Activated CD8-positive, alpha-beta memory T cell treated with anti-CD3 and anti-CD28 coated beads, Interleukin-2, amount 50 U/mL, for 1 hour (primary cell): ENCODE results near the gene DPH1.

Source experiments
- DNase-seq: peaks from one replicate; pipeline ENCODE4 v3.0.0-alpha.2; 2020; ENCODE audit errors: extremely low read depth

DPH1 gene

DNA sequence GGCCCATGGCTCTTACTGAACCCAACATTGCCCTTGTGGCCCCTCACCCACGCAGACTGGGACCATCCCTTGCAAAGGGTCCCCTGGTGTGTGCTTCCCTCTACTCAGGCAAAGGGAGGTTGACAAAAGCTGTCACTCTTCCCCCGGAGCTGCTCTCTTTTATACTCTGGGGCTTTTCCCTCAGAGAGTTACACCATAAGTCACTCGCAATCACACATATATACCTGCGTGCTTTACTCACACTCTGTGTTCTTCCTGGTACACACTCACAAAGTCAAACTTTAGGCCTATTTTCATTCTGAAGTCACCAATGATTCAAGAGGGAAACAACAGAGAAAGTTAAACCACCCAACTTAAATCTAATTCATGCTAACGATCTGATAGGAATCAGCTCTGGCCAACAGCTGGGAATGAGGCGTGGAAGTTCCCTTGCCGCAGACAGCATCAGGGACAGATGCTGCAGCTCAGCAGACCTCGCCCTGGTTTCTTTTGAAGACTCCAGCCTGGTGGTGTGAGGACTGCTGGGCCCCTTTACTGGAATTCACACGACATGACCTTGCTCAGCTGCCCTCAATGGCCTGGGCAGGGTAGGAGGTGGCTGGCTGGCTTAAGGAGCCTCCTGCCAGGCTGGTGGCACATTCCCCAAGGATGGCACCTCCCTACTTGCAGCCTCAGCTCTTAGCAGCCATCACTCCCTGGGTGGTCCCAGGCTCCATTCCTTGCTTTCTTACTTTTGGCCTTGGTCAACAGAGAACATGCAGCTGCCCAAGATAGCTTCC lies 52.2 kb downstream of the DPH1 start:
- DNase-seq = no peak

GRCh38 chr17:2083613-2084035 lies 53.7 kb downstream of the DPH1 start:
- DNase-seq = no peak

- DNase-seq = no peak
Measured at GRCh38 chr17:2084036-2084765, 54.2 kb downstream of the DPH1 start.

DNA sequence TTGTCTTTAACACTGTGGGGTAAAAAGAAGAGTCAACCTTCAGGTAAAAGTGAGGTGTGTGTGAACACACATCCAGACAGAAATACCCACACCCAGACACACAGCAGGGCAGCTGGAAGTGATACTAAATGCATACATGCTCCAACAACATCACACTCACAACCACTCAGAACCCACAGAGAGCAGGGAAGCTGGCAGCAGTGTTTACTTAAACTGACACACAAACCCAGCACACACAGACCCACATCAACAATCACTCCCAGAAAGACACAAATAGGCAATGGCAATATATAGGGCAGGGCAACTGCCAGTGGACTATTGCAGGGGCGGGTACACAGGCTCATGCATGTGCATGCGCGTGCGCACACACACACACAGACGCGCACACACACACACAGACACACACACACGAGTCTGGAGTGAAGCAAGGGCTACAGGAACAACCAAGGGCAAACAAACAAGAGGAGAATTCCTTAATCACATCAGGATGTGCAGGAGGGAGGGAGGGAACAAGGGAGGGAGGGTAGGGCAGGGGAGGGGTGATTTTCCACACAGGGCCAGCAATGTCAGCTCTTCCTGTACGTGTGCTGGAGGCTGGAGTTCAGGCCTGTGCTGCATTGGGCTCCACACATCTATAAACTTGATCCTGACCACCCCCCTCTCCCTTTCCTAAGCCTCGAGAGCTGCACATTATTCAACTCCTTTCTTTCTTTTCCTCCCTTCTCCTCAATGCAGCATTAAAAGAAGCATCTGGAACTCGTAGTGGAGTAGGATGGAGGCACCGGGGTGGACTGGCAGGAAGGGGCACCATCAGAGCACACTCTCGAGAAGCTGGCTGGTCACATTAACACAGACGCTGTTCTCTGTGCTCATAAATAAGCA lies 55.1 kb downstream of the DPH1 start:
- no peak for DNase-seq

GRCh38 chr17:2085648-2085949 lies 55.6 kb downstream of the DPH1 start:
- no peak for DNase-seq

DNA sequence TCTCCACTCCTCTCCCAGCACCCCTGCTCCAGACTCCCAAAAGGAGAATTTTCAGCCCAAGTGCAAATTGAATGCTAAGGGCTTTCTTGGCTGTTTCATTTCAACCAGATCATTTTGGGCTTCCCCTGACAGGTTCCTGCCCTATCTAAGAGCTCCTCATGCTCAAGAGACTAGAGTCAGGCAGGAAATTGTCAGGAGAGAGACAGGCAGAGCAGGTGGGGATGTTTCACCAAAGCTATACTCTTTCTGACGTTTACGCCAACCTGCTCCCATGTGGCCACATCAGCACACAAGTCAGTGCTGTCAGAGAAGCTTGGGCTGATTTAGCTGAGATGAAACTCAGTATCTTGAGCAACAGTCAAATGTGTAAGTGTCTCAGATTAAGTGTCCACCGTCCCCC lies 56.4 kb downstream of the DPH1 start:
- DNase-seq = no peak

DNA sequence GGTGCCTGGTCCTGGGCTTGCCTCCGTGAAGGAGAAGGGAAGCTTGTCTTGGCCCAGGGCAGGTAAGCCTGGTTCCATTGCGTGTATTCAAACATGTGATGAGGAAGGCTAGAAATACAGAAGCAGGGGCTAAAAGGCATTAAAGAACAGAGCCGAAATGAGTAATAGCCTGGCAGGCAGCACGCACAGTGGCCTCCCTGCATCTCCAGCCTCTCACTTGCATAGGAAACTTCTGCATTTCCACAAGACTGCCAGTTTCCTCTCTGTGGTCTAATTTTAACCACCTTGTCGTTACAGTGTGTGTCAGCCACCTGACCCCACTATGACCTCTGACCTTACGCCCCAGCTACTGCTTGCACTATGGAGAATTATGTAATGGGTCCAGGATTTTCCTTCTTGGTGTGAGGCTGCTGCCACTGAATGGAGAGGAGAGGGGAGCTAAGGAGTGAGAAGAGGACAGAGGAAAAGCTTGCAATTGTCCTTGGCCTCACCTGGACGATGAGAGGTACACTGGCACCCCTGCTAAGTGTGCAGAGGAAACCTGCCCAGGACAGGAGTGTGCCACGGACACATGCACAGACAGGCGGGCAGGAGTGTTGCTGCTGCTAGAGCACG lies 57.8 kb downstream of the DPH1 start:
- no peak for DNase-seq

DNA sequence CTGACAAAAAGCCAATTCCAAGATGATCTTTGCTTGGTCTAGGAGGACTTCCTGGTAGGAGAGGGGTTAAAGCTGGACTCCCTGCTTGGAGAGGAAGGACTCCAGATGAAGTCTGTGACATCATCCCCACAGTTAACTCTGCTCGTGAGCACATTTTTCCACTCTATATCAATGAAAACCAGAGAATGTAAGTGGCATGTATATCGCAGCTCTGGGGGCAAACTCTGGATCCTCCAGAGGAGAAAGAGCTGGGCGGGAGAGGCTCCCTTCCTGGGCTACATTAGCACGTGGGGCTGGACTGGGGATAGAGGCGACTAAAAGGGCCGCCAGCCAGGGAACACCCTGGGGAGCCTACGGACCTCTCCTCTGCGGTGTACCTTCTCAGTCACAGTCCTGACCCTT lies 59.1 kb downstream of the DPH1 start:
- no peak for DNase-seq

DNA sequence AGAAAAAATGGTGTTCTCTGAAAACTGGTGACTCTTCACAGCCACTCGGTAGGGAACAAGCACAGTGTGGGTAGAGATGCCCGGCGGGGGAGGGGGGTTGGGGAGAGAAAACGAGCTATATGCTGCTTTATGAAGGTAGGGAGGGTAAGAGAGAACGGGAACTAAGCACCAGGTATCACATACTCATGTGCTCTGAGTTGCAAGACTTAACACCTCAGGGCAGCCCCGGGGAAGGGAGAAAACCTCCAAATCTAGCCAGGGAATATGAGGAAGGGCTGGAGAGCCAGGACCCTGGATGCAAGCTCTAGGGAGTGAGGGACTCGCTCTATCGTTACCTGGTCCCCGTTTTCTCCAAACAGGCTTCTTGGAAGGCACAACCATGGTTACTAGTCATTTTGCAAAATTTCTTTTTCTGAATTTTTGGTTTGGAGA lies 60.3 kb downstream of the DPH1 start:
- DNase-seq = no peak

DNA sequence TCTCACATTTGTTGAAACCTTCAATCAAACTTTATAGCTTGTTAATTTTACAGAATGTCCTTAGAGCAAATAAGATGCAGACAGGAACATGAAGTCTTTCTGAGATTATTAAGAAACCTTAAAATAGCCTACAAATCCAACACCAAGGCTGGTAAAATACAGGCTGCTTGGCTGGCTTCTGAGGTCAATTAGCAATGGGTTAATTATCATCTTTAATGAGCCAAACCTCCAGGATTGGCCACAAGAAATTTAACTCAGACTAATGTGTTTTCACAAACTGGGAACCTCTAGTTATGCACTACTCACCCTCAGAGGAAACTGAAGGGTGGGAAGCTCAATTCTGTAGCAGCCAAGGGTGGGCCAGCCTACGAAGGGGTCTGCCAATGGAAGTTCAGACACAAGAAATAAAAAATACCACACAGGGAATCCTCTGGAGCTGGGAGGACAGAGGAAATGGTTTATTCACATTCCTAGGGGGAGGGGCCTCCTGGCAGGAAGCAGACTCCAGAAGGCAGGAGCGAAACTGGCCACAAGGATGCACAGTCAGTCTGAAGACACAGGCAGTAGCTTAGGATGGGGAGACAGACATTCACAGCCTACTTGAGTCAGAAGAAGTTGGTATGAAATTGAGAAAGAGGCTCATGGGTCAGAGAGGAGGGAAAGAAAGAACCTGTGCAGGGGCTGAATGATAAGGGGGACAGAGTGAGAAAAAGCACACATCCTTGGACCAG lies 61.0 kb downstream of the DPH1 start:
- no peak for DNase-seq

GRCh38 chr17:2092253-2092652 lies 62.3 kb downstream of the DPH1 start:
- DNase-seq = no peak

DNA sequence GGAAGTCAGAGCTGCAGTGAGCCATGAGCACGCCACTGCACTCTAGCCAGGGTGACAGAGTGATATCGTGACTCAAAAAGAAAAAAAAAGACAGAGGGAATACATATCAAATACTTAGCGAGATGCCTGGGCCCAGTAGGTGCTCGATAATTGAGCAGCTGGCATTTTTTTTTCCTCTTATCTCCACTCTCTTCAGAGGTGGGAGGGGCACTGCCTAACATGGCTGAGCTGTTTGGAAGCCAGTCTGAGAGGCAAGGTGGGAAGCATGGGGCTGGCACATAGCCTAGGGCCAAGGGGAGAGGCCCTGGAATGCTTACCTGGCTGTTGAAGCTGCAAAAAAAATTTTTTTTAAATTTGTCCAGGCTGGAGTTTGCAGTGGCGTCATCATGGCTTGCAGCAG lies 63.4 kb downstream of the DPH1 start:
- no peak for DNase-seq
